Pancreas (tissue), 10 donors: ENCODE results near the gene KRTAP12-1. TPM values are rescaled to one million over a fixed set of nuclear protein-coding genes. Genes with fewer than 3 reads are reported as not detected.
A peak's percentile ranks its signal among the peaks of the same experiment; 100 is the strongest.

Experiments used
- ATAC-seq, 4 donors: fragments of 200-7000 bp; cut with Tn5 transposase; one replicate each; pipeline versions ENCODE4 v1.8.0 to v1.9.1; 2020; ENCODE audit warnings: mild to moderate bottlenecking in 4 of 4, moderate library complexity in 4 of 4
- DNase-seq, 6 donors: peaks; one replicate each; pipeline ENCODE4 v3.0.0-alpha.2; 2020
- FAIRE-seq: peaks from 2 replicates; lab custom pipeline; 2012; peaks lifted over from hg19 to GRCh38; lab: Jason Lieb, UNC
- H3K27ac ChIP-seq, 4 donors: fragments of 200-600 bp; sonication (generic); 1 replicate in 3 of 4; 2 replicates in 1 of 4; pipeline versions ENCODE4 v1.5.0 to v1.8.0; 2020
- H3K27me3 ChIP-seq, 4 donors: fragments of 200-600 bp; one replicate each; pipeline ENCODE4 v1.8.0; 2021
- H3K36me3 ChIP-seq, 3 donors: fragments of 200-600 bp; sonication (generic) in 1 of 3; one replicate each; pipeline versions ENCODE4 v1.5.0 to v1.8.0; 2020 to 2021
- H3K4me1 ChIP-seq, 3 donors: fragments of 200-600 bp; one replicate each; pipeline ENCODE4 v1.8.0; 2021
- H3K4me3 ChIP-seq, 4 donors: fragments of 200-600 bp; sonication (generic) in 2 of 4; one replicate each; pipeline versions ENCODE4 v1.5.0 to v1.8.0; 2020 to 2021
- H3K9me3 ChIP-seq, 4 donors: fragments of 200-600 bp; one replicate each; pipeline ENCODE4 v1.8.0; 2021
- WGBS, 2 donors: extraction: QIAGEN DNeasy Blood & Tissue Kit; methylation state at CpG; one replicate each; pipeline ENCODE4 v1.1.7; 2013; 5-methylcytosine and 5-hydroxymethylcytosine counted together
- intact Hi-C, 3 donors: fragments of 100-400 bp; cut with DNase I; formaldehyde crosslinking; loops; one replicate each; pipeline versions ENCODE4 v1.11.1 to v1.14.2; 2022
- polyA plus RNA-seq, 2 donors: library from polyadenylated mRNA; stranded (reverse); fragments of 200-250 nt; gene quantifications; one replicate each; pipeline ENCODE4 v1.2.3, GENCODE V29; 2013
- total RNA-seq, 6 donors: library from RNA; stranded (reverse); fragmentation: NEBNext Ultra II Directional in 4 of 6; extraction: Animal tissue kit (Norgen Biotek cat#: 25700) in 4 of 6; gene quantifications; one replicate each; pipeline versions ENCODE4 v1.2.1 to v1.2.4, GENCODE V29; 2021 to 2023
- TF ChIP-seq, protein P1 (sequence below), 4 donors: fragments of 200-600 bp; sonication (generic) in 3 of 4; IDR thresholded peaks; one replicate each; pipeline versions ENCODE4 v1.5.0 to v1.8.0; 2021; ENCODE audit warnings: antibody characterized with exemption in 4 of 4
- donor health status: healthy with polysubstance abuse.
- donor health status: DM: no; HTN: no; CAD: no; lungs with moderate emphysema.
- donor health status: DM: no; HTN: no; CAD: no.
- donor health status: control.
- donor health status: control.
- donor health status: Bipolar disorder and iron deficiency.
- donor health status: DM: yes; HTN: yes; CAD: no.
- donor health status: DM: no; HTN: no; CAD: no.
- donor health status: DM: no; HTN: no; CAD: no.
- donor health status: DM: yes; HTN: yes; CAD: no.

Gene KRTAP12-1
- total and polyA plus RNA-seq, 8 donors: not detected

DNA sequence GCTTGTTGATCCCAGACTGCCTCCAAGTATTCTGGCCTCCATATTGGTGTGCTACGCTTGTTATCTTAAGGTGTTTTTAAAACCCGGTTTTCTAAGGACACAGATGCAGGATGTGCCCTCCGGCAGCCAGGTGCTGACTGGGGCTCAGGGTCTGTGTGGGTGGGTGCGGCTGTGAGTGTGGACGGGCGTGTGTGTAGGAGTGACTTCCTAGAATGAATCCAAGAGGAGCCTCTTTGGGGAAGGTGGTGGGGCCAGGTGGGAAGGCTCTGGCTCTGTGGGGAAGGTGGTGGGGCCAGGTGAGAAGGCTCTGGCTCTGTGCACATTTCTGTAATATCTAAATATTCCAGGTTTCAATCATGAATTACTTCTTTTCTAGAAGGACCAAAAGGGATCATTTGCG lies 42.2 kb upstream of the KRTAP12-1 start:
- Histone ChIP-seq H3K27ac (no peak overlapping the region), H3K9me3 (no peaks in the 10 kb centered on the region), H3K4me1 (no peaks in the 10 kb centered on the region), H3K27me3 (peaks cover 0 to 21% (median 0%) of the 10 kb centered on the region in 4 donors), H3K36me3 (no peaks in the 10 kb centered on the region), H3K4me3 (no peak overlapping the region)
- TF ChIP-seq, protein P1, sequence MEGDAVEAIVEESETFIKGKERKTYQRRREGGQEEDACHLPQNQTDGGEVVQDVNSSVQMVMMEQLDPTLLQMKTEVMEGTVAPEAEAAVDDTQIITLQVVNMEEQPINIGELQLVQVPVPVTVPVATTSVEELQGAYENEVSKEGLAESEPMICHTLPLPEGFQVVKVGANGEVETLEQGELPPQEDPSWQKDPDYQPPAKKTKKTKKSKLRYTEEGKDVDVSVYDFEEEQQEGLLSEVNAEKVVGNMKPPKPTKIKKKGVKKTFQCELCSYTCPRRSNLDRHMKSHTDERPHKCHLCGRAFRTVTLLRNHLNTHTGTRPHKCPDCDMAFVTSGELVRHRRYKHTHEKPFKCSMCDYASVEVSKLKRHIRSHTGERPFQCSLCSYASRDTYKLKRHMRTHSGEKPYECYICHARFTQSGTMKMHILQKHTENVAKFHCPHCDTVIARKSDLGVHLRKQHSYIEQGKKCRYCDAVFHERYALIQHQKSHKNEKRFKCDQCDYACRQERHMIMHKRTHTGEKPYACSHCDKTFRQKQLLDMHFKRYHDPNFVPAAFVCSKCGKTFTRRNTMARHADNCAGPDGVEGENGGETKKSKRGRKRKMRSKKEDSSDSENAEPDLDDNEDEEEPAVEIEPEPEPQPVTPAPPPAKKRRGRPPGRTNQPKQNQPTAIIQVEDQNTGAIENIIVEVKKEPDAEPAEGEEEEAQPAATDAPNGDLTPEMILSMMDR (IDR thresholded peaks at IDR 0.05): no peak
- WGBS, 2 donors: 70 to 83% methylated on average over 7 of the region's 7 CpGs
- FAIRE-seq: no peak
- no peak for DNase-seq
- intact Hi-C loops: no loop called here
- no peak for ATAC-seq

GRCh38 chr21:44723177-44724131 lies 41.5 kb upstream of the KRTAP12-1 start:
- no peaks in the 10 kb centered on the region for H3K9me3 ChIP-seq
- ATAC-seq (peak in 2 of 4 donors; percentile 18 to 34), FAIRE-seq (no peak), DNase-seq (peak in 2 of 6 donors; percentile 51 to 53)
- H3K27me3 ChIP-seq: peaks cover 0 to 22% (median 0%) of the 10 kb centered on the region in 4 donors
- TF ChIP-seq, protein P1 (IDR thresholded peaks at IDR 0.05): no peak
- H3K4me1 ChIP-seq: no peaks in the 10 kb centered on the region
- H3K4me3 ChIP-seq: no peak overlapping the region
- no peaks in the 10 kb centered on the region for H3K36me3 ChIP-seq
- intact Hi-C loops: no loop called here
- 24 to 28% methylated on average over 55 to 61 of the region's 61 CpGs for WGBS, 2 donors
- no peak overlapping the region for H3K27ac ChIP-seq

DNA sequence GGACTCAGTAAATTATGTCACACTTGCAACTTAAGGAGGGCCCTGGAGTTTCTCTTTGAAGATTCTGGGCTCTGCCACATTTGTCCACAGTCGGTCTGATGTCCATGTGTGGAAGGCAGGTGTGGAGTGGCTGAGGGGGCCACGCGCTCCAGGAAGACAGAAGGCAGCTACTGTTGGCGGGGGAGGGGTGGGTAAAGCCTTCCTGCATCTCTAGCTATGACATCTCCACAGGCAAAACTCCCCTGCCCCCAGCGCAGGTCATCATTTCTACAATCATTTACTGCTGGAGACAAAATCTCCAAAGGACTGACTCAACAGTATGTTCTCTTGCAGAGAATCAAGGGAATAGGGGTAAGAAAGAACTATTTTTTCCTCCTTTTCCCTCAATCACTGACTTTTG lies 40.8 kb upstream of the KRTAP12-1 start:
- no peak for ATAC-seq
- no peaks in the 10 kb centered on the region for H3K9me3 ChIP-seq
- H3K4me1 ChIP-seq: no peaks in the 10 kb centered on the region
- TF ChIP-seq, protein P1 (IDR thresholded peaks at IDR 0.05): no peak
- WGBS, 2 donors: 49 to 63% methylated on average over 5 of the region's 5 CpGs
- no peak for DNase-seq
- intact Hi-C loops: no loop called here
- no peaks in the 10 kb centered on the region for H3K36me3 ChIP-seq
- H3K27ac ChIP-seq: no peak overlapping the region
- no peak for FAIRE-seq
- H3K4me3 ChIP-seq: no peak overlapping the region
- peaks cover 0 to 22% (median 0%) of the 10 kb centered on the region in 4 donors for H3K27me3 ChIP-seq

DNA sequence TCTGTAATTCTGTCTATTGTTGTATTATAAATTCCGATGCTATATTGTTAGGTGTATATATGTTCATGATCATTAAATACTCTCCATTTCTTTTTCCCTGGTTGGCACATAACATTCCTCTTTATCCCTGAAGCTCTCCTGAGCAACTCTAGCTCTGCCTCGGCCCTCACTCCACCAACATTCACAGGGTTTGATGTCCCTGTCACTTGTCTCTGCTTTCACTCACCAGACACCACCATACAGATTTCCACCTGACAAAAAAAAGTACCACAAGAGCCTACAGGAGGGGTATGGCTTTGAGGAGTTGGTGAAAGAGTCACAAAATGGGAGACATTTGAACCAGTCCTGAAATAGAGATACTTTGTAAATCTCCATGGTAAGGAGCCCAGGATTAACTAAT lies 38.2 kb upstream of the KRTAP12-1 start:
- Histone ChIP-seq H3K4me3 (no peak overlapping the region), H3K27ac (no peak overlapping the region), H3K4me1 (no peaks in the 10 kb centered on the region), H3K36me3 (no peaks in the 10 kb centered on the region), H3K9me3 (no peaks in the 10 kb centered on the region), H3K27me3 (peaks cover 0 to 22% (median 0%) of the 10 kb centered on the region in 4 donors)
- DNase-seq: no peak
- intact Hi-C loops: no loop called here
- ATAC-seq: no peak
- 66 to 85% methylated on average over 2 of the region's 2 CpGs for WGBS, 2 donors
- TF ChIP-seq, protein P1 (IDR thresholded peaks at IDR 0.05): no peak
- no peak for FAIRE-seq

DNA sequence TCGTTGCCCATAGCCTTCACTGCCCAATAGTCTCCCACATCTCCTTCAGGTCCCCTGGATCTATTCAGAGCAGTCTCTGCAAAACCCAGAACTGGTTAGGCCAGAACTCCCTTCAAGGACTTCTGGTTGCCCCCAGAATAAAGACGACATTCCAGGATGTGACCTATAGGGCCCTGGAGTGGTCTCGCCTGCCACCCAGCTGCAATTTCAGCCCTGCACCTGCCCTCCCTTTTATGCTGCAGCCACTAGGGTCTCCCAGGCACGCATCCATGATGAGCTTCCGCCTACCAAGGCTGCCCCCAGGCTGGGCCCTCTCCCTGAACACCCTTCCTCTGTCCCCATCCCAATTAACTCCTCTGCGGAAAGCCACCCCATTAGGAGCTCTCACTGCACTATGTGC lies 36.6 kb upstream of the KRTAP12-1 start:
- Histone ChIP-seq H3K36me3 (no peaks in the 10 kb centered on the region), H3K9me3 (no peaks in the 10 kb centered on the region), H3K27ac (no peak overlapping the region), H3K4me3 (no peak overlapping the region), H3K4me1 (no peaks in the 10 kb centered on the region), H3K27me3 (peaks cover 0 to 20% (median 0%) of the 10 kb centered on the region in 4 donors)
- 61 to 62% methylated on average over 6 of the region's 6 CpGs for WGBS, 2 donors
- intact Hi-C loops: no loop called here
- TF ChIP-seq, protein P1 (IDR thresholded peaks at IDR 0.05): no peak
- no peak for ATAC-seq
- DNase-seq: no peak
- no peak for FAIRE-seq
